ENCODE measurements around the gene COL16A1.

DNA sequence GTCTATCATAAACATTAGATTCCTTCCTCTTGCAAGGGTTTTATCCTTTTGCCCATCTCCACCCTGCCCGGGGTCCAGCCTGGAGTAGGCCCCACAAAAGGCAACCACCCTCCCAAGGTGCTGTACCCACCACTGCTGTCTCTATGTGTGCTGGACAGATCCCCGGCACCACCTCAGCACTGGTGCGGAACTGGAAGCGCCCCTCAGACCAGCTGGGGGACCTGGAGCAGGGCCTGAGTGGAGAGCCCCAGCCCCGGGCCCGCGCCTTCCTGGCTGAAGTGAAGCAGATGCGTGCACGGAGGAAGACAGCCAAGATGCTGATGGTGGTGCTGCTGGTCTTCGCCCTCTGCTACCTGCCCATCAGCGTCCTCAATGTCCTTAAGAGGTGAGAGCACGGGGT, 80.5 kb downstream of the COL16A1 start:
- no peak for TF ChIP-seq NFATC3 (CRISPR knock-in tag; IDR thresholded peaks at IDR 0.05)
- TF ChIP-seq, protein P1, sequence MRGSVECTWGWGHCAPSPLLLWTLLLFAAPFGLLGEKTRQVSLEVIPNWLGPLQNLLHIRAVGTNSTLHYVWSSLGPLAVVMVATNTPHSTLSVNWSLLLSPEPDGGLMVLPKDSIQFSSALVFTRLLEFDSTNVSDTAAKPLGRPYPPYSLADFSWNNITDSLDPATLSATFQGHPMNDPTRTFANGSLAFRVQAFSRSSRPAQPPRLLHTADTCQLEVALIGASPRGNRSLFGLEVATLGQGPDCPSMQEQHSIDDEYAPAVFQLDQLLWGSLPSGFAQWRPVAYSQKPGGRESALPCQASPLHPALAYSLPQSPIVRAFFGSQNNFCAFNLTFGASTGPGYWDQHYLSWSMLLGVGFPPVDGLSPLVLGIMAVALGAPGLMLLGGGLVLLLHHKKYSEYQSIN (CRISPR knock-in tag; IDR thresholded peaks at IDR 0.05; ENCODE audit: borderline replicate concordance), result no peak
- TF ChIP-seq, protein P2, sequence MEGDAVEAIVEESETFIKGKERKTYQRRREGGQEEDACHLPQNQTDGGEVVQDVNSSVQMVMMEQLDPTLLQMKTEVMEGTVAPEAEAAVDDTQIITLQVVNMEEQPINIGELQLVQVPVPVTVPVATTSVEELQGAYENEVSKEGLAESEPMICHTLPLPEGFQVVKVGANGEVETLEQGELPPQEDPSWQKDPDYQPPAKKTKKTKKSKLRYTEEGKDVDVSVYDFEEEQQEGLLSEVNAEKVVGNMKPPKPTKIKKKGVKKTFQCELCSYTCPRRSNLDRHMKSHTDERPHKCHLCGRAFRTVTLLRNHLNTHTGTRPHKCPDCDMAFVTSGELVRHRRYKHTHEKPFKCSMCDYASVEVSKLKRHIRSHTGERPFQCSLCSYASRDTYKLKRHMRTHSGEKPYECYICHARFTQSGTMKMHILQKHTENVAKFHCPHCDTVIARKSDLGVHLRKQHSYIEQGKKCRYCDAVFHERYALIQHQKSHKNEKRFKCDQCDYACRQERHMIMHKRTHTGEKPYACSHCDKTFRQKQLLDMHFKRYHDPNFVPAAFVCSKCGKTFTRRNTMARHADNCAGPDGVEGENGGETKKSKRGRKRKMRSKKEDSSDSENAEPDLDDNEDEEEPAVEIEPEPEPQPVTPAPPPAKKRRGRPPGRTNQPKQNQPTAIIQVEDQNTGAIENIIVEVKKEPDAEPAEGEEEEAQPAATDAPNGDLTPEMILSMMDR (CRISPR knock-in tag; IDR thresholded peaks at IDR 0.05), result no peak
- TF ChIP-seq ZNF619 (CRISPR knock-in tag; IDR thresholded peaks at IDR 0.05), result no peak
- no peak for TF ChIP-seq HNRNPH1 (optimal IDR thresholded peaks at IDR 0.05; ENCODE audit: low read depth, low read length)
- TF ChIP-seq RFX5 (IDR thresholded peaks at IDR 0.05; ENCODE audit: low read depth, low read length), result no peak
- TF ChIP-seq, protein P3, sequence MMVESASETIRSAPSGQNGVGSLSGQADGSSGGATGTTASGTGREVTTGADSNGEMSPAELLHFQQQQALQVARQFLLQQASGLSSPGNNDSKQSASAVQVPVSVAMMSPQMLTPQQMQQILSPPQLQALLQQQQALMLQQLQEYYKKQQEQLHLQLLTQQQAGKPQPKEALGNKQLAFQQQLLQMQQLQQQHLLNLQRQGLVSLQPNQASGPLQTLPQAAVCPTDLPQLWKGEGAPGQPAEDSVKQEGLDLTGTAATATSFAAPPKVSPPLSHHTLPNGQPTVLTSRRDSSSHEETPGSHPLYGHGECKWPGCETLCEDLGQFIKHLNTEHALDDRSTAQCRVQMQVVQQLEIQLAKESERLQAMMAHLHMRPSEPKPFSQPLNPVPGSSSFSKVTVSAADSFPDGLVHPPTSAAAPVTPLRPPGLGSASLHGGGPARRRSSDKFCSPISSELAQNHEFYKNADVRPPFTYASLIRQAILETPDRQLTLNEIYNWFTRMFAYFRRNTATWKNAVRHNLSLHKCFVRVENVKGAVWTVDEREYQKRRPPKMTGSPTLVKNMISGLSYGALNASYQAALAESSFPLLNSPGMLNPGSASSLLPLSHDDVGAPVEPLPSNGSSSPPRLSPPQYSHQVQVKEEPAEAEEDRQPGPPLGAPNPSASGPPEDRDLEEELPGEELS (CRISPR knock-in tag; IDR thresholded peaks at IDR 0.05), result no peak
- no peak for TF ChIP-seq YY1 (IDR thresholded peaks at IDR 0.05; ENCODE audit: insufficient read depth, insufficient replicate concordance, low read depth, low read length)
- TF ChIP-seq, protein P4, sequence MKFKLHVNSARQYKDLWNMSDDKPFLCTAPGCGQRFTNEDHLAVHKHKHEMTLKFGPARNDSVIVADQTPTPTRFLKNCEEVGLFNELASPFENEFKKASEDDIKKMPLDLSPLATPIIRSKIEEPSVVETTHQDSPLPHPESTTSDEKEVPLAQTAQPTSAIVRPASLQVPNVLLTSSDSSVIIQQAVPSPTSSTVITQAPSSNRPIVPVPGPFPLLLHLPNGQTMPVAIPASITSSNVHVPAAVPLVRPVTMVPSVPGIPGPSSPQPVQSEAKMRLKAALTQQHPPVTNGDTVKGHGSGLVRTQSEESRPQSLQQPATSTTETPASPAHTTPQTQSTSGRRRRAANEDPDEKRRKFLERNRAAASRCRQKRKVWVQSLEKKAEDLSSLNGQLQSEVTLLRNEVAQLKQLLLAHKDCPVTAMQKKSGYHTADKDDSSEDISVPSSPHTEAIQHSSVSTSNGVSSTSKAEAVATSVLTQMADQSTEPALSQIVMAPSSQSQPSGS (CRISPR knock-in tag; IDR thresholded peaks at IDR 0.05), result no peak
- no peak for TF ChIP-seq PAX8 (CRISPR knock-in tag; IDR thresholded peaks at IDR 0.05; ENCODE audit: borderline replicate concordance)
